22Rv1 (cell line): ENCODE measurements around the gene SPHK2.

Experiments used
- ZFX ChIP-seq: fragments of 450-650 bp; IDR thresholded peaks from 2 replicates; pipeline ENCODE4 v1.6.1; 2017; ENCODE audit warnings: antibody characterized with exemption, borderline replicate concordance
- TF ChIP-seq, protein P1 (sequence below): fragments of 450-650 bp; IDR thresholded peaks from 2 replicates; pipeline ENCODE4 v1.5.1; 2017; ENCODE audit warnings: mild to moderate bottlenecking

DNA sequence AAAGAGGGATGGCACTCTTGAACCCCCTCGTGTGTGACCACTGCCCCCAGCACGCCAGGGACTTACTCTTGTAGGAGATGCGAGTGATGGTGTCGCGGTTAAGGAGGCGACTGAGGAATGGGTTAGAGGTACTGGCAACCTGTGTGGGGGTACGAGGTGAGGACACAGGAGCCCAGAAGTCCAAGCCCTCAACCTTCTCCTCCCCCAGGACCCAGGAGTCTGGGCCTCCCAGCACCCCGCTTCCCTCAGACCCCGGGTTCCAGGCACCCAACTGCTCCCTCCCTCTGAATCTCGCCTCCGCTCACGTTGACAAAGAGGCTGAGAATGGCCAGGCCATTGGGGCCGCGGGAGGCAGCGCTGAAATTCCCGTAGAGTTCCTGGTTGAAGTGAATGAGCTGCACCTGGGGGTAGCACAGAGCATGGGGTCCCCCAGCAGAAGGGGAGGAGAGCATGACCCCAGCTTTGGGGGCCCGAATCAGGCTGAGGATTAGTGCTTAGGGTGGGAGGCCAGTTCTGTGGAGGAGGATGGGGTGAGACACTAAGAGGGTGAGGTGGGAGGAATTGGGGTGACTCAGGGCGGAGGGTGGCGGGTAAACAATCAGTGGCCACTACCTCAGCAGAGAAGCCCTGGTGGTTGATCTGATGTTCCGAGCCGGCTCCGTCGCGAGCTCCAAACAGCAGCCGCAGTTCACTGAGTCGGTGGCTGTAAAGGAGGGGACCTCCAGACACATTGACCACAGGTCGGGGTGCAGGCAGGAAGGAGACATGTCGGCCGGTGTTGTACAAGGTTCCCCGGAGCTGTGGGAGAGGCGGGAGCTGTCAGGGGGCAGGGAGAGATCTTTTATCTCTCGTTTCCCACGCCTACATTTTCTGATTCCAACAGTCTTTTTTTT, 20.4 kb downstream of the SPHK2 start:
- TF ChIP-seq, protein P1, sequence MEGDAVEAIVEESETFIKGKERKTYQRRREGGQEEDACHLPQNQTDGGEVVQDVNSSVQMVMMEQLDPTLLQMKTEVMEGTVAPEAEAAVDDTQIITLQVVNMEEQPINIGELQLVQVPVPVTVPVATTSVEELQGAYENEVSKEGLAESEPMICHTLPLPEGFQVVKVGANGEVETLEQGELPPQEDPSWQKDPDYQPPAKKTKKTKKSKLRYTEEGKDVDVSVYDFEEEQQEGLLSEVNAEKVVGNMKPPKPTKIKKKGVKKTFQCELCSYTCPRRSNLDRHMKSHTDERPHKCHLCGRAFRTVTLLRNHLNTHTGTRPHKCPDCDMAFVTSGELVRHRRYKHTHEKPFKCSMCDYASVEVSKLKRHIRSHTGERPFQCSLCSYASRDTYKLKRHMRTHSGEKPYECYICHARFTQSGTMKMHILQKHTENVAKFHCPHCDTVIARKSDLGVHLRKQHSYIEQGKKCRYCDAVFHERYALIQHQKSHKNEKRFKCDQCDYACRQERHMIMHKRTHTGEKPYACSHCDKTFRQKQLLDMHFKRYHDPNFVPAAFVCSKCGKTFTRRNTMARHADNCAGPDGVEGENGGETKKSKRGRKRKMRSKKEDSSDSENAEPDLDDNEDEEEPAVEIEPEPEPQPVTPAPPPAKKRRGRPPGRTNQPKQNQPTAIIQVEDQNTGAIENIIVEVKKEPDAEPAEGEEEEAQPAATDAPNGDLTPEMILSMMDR = no peak
- no peak for TF ChIP-seq ZFX
